HepG2 (cell line): Measurements from ENCODE around the gene TBXA2R. TPM values are rescaled to one million over a fixed set of nuclear protein-coding genes. Genes with fewer than 3 reads are reported as not detected.

Source experiments
- ATAC-seq: fragments of 200-7000 bp; cut with Tn5 transposase; 3 replicates; pipeline ENCODE4 v1.9.1; 2020; ENCODE audit warnings: mild to moderate bottlenecking, moderate library complexity
- BruUV-seq: library from RNA; stranded (reverse); fragments of 400-500 nt; replicated peaks from 2 replicates; lab custom pipeline; 2021; lab: Mats Ljungman, UMichigan
- CTCF ChIA-PET: fragments of 300-600 bp; formaldehyde crosslinking; extraction: SDS; loops from one replicate; lab custom pipeline; 2021; ENCODE audit warnings: low total read pairs, inconsistent platforms, low intra/inter-chr PET ratio; lab: Yijun Ruan, JAX
- POLR2A ChIA-PET: fragments of 350-600 bp; sonication (Branson Sonifier 250); formaldehyde crosslinking; loops from one replicate; lab custom pipeline; 2020; ENCODE audit warnings: antibody characterized with exemption, inconsistent platforms; lab: Yijun Ruan, JAX
- DNase-seq: peaks from one replicate; pipeline ENCODE4 v3.0.0-alpha.2; 2015; ENCODE audit warnings: low spot score
- FAIRE-seq: peaks from 3 replicates; lab custom pipeline; 2011; peaks lifted over from hg19 to GRCh38; lab: Jason Lieb, UNC
- H2AFZ ChIP-seq: one replicate; pipeline ENCODE4 v1.6.1; 2011; ENCODE audit warnings: low read length, inconsistent platforms
- H3K27ac ChIP-seq: fragments of 300-600 bp; 3 replicates; pipeline ENCODE4 v1.8.0; 2011; ENCODE audit warnings: mixed run types, mild to moderate bottlenecking, mixed read lengths, low read length, inconsistent platforms; ENCODE audit not compliant: insufficient read depth; ENCODE audit errors: extremely low read length
- H3K27me3 ChIP-seq, 2 experiments: fragments of 200-600 bp in 1 of 2; 2 replicates in 1 of 2; 3 replicates in 1 of 2; pipeline versions ENCODE4 v1.6.0 to v1.8.0; 2011; ENCODE audit warnings: low read length in 2 of 2, mild to moderate bottlenecking in 2 of 2, moderate library complexity in 2 of 2, inconsistent platforms in 1 of 2; ENCODE audit not compliant: insufficient read depth in 2 of 2, control insufficient read depth in 1 of 2
- H3K36me3 ChIP-seq, 2 experiments: fragments of 200-600 bp in 1 of 2; replicated peaks in 1 of 2; 2 replicates in 1 of 2; 3 replicates in 1 of 2; pipeline versions ENCODE4 v1.5.1 to v1.8.0; 2011; ENCODE audit warnings: low read length in 2 of 2, inconsistent platforms in 1 of 2; ENCODE audit not compliant: insufficient read depth in 2 of 2, control insufficient read depth in 1 of 2
- H3K4me1 ChIP-seq: 2 replicates; pipeline ENCODE4 v1.5.1; 2012; ENCODE audit warnings: low read length, inconsistent platforms; ENCODE audit not compliant: insufficient read depth
- H3K4me2 ChIP-seq: 2 replicates; pipeline ENCODE4 v1.6.0; 2011; ENCODE audit warnings: low read depth, low read length, inconsistent platforms
- H3K4me3 ChIP-seq, 3 experiments: fragments of 200-600 bp in 1 of 3; sonication (generic), shearing (Covaris generic) in 1 of 3; replicated peaks in 1 of 3; 2 replicates each; pipeline ENCODE4 v1.5.1; 2011 to 2016; ENCODE audit warnings: low read length in 3 of 3, inconsistent platforms in 2 of 3, low read depth in 2 of 3, mild to moderate bottlenecking in 2 of 3, control low read depth in 1 of 3, mixed read lengths in 1 of 3; ENCODE audit not compliant: insufficient read depth in 1 of 3
- H3K79me2 ChIP-seq: one replicate; pipeline ENCODE4 v1.6.1; 2011; ENCODE audit warnings: low read length, inconsistent platforms; ENCODE audit not compliant: insufficient read depth
- H3K9ac ChIP-seq: 2 replicates; pipeline ENCODE4 v1.6.0; 2011; ENCODE audit warnings: mild to moderate bottlenecking, low read depth, low read length, inconsistent platforms; ENCODE audit not compliant: insufficient read depth
- H3K9me3 ChIP-seq: 2 replicates; pipeline ENCODE4 v1.5.1; 2012; ENCODE audit warnings: mild to moderate bottlenecking, low read length
- H4K20me1 ChIP-seq: 2 replicates; pipeline ENCODE4 v1.6.0; 2011; ENCODE audit warnings: inconsistent platforms, mild to moderate bottlenecking, low read length, moderate library complexity; ENCODE audit not compliant: insufficient read depth
- ELF3 ChIP-seq: IDR thresholded peaks from 2 replicates; pipeline ENCODE4 v1.6.1; 2016; ENCODE audit warnings: missing genetic modification reagents, missing compliant biosample characterization
- HNF4G ChIP-seq, 2 experiments: sonication (generic) in 1 of 2; formaldehyde crosslinking in 1 of 2; IDR thresholded peaks; 2 replicates each; pipeline versions ENCODE4 v1.4.0 to v1.6.1; 2011 to 2020; ENCODE audit warnings: borderline replicate concordance in 2 of 2, low read depth in 2 of 2, mild to moderate bottlenecking in 2 of 2, low read length in 1 of 2, missing genetic modification reagents in 1 of 2, moderate library complexity in 1 of 2
- RARA ChIP-seq: IDR thresholded peaks from 2 replicates; pipeline ENCODE4 v1.6.1; 2016; ENCODE audit warnings: missing genetic modification reagents, missing compliant biosample characterization
- SMAD9 ChIP-seq: sonication (generic); formaldehyde crosslinking; IDR thresholded peaks from 2 replicates; pipeline ENCODE4 v1.5.1; 2020; ENCODE audit warnings: mild to moderate bottlenecking, missing genetic modification reagents
- U2AF1 ChIP-seq: fragments of 200-400 bp; formaldehyde crosslinking; optimal IDR thresholded peaks from 2 replicates; pipeline ENCODE3; 2017; ENCODE audit warnings: mild to moderate bottlenecking, low read depth, low read length
- ZNF329 ChIP-seq: sonication (generic); formaldehyde crosslinking; IDR thresholded peaks from 2 replicates; pipeline ENCODE4 v1.9.0; 2021; ENCODE audit warnings: low read depth, mild to moderate bottlenecking, missing genetic modification reagents
- ZNF549 ChIP-seq: sonication (generic); formaldehyde crosslinking; IDR thresholded peaks from 2 replicates; pipeline ENCODE4 v1.5.0; 2020; ENCODE audit warnings: missing genetic modification reagents
- ZNF609 ChIP-seq: sonication (generic); formaldehyde crosslinking; IDR thresholded peaks from 2 replicates; pipeline ENCODE4 v1.4.0; 2020; ENCODE audit warnings: mild to moderate bottlenecking, missing genetic modification reagents, borderline replicate concordance
- ZNF83 ChIP-seq: sonication (generic); formaldehyde crosslinking; IDR thresholded peaks from 2 replicates; pipeline ENCODE4 v1.4.0; 2020; ENCODE audit warnings: missing genetic modification reagents, mild to moderate bottlenecking, borderline replicate concordance
- WGBS: methylation state at CpG from one replicate; pipeline ENCODE4 v1.1.6; 2017; ENCODE audit warnings: low lambda C conversion rate; 5-methylcytosine and 5-hydroxymethylcytosine counted together
- in situ Hi-C: cut with HindIII; loops from 2 replicates; pipeline ENCODE4 v1.10.0; 2017; ENCODE audit warnings: low pct_unique_long_range_greater_than_20kb; ENCODE audit not compliant: extremely low pct_ligation_motif_present
- intact Hi-C: fragments of 100-400 bp; cut with micrococcal nuclease; formaldehyde crosslinking; loops from one replicate; pipeline ENCODE4 v1.10.0; 2022; ENCODE audit not compliant: unreplicated experiment
- polyA plus RNA-seq, 8 experiments: library from polyadenylated mRNA; depleted of rRNA in 3 of 8; stranded (reverse) in 7 of 8; unstranded in 1 of 8; fragments of >200 nt; fragmentation: Illumina TruSeq in 4 of 8; extraction: Trizol in 4 of 8; gene quantifications; 2 replicates each; pipeline versions ENCODE4 v1.2.1 to v1.2.3, GENCODE V29; 2011 to 2016; ENCODE audit warnings: low read depth in 4 of 8, missing spikeins in 1 of 8, mixed read lengths in 1 of 8; ENCODE audit not compliant: insufficient read depth in 1 of 8
- total RNA-seq, 5 experiments: library from RNA; depleted of rRNA; stranded (reverse); fragments of >200 nt; fragmentation: Illumina TruSeq; extraction: Trizol; gene quantifications; 2 replicates each; pipeline ENCODE4 v1.2.3, GENCODE V29; 2016; ENCODE audit warnings: low read depth in 1 of 5
- TF ChIP-seq, protein P1 (sequence below): sonication (generic); formaldehyde crosslinking; IDR thresholded peaks from 2 replicates; pipeline ENCODE4 v1.5.0; 2020; ENCODE audit warnings: missing genetic modification reagents
- TF ChIP-seq, protein P2 (sequence below): sonication (generic); formaldehyde crosslinking; IDR thresholded peaks from 2 replicates; pipeline ENCODE4 v1.4.0; 2020; ENCODE audit warnings: mild to moderate bottlenecking, missing genetic modification reagents, borderline replicate concordance

Gene TBXA2R
- total and polyA plus RNA-seq, 2 of the 13 experiments (the other 11 are each of a cell fraction or from before 2014, with no cell fraction given), result 0.09 TPM; not detected in 1

- TF ChIP-seq, protein P1, sequence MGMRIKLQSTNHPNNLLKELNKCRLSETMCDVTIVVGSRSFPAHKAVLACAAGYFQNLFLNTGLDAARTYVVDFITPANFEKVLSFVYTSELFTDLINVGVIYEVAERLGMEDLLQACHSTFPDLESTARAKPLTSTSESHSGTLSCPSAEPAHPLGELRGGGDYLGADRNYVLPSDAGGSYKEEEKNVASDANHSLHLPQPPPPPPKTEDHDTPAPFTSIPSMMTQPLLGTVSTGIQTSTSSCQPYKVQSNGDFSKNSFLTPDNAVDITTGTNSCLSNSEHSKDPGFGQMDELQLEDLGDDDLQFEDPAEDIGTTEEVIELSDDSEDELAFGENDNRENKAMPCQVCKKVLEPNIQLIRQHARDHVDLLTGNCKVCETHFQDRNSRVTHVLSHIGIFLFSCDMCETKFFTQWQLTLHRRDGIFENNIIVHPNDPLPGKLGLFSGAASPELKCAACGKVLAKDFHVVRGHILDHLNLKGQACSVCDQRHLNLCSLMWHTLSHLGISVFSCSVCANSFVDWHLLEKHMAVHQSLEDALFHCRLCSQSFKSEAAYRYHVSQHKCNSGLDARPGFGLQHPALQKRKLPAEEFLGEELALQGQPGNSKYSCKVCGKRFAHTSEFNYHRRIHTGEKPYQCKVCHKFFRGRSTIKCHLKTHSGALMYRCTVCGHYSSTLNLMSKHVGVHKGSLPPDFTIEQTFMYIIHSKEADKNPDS (CRISPR knock-in tag), result no peak
- TF ChIP-seq ELF3 (CRISPR knock-in tag) (no peak), ZNF329 (CRISPR knock-in tag) (no peak), ZNF83 (CRISPR knock-in tag) (no peak), HNF4G (IDR thresholded peaks at IDR 0.05; ENCODE audit: borderline replicate concordance, low read depth, low read length) (no peak), HNF4G (CRISPR knock-in tag; IDR thresholded peaks at IDR 0.05; ENCODE audit: borderline replicate concordance, low read depth) (no peak)
- TF ChIP-seq, protein P2, sequence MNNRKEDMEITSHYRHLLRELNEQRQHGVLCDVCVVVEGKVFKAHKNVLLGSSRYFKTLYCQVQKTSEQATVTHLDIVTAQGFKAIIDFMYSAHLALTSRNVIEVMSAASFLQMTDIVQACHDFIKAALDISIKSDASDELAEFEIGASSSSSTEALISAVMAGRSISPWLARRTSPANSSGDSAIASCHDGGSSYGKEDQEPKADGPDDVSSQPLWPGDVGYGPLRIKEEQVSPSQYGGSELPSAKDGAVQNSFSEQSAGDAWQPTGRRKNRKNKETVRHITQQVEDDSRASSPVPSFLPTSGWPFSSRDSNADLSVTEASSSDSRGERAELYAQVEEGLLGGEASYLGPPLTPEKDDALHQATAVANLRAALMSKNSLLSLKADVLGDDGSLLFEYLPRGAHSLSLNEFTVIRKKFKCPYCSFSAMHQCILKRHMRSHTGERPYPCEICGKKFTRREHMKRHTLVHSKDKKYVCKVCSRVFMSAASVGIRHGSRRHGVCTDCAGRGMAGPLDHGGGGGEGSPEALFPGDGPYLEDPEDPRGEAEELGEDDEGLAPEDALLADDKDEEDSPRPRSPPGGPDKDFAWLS (CRISPR knock-in tag), result no peak
These were observed 26.9 kb upstream of the TBXA2R start (continued) for GRCh38 chr19:3633559-3633988.

DNA sequence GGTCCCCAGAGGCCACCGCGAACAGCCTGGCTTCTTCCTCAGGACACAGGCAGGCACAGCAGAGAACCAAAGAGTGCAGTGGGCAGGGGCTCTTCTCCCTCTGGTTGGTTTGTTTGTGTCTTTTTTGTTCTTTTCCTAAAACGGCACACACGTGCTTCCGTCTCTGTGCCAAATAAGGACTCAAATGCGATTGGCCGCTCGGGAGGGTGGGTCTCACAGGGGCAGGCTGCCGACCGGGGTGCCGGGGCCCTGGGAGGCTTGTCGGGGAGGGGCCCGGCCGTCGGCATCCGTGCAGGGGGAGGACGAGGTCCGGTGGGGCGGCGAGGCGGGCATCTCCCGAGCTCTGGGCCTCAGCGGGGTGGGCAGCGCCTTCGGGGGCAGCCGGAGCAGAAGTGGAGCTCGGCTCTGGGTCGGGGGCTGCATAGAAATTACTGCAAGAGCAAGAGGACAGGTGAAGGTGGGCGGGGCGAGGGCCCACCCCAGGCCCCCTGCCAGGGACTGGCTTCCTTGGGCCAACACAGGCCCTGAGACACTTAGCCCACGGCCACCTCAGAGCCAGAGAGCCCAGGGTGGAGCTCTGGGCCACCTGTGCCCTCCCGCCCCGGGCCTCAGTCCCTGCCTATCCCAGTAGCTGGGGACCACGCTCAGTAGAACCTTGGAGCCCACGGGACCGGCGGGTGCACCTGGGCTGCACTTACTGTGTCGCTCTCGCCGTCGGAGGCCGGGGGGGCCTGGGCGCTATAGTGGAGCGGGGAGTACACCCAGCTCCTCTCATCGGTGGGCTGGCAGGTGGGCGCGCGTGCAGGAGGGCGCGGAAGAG, 26.3 kb upstream of the TBXA2R start:
- no peak for DNase-seq
- H2AFZ ChIP-seq, result no peak overlapping the region
- CTCF ChIA-PET, result no interaction called here
- ATAC-seq, result no peak
- no peak overlapping the region for H3K4me3 ChIP-seq
- 0 out of 5 replicates have a peak, but pooled peaks cover 0 to 4% of the 10 kb centered on the region in 2 experiments for H3K36me3 ChIP-seq
- H3K27me3 ChIP-seq, result no peaks in the 10 kb centered on the region
- H3K4me2 ChIP-seq, result no peak overlapping the region
- no peaks in the 10 kb centered on the region for H3K4me1 ChIP-seq
- H3K9ac ChIP-seq, result no peak overlapping the region
- POLR2A ChIA-PET, result no interaction called here
- H4K20me1 ChIP-seq, result no peaks in the 10 kb centered on the region
- 96% methylated on average over 45 of the region's 50 CpGs for WGBS
- no peaks in the 10 kb centered on the region for H3K9me3 ChIP-seq
- no peak for FAIRE-seq
- H3K79me2 ChIP-seq, result no peaks in the 10 kb centered on the region
- no TSS peak for BruUV-seq
- intact Hi-C loops, result no loop called here
- in situ Hi-C loops, result no loop called here
- no peak overlapping the region for H3K27ac ChIP-seq
- TF ChIP-seq ZNF549 (no peak), RARA (CRISPR knock-in tag) (no peak), U2AF1 (no peak), ZNF609 (CRISPR knock-in tag) (no peak), SMAD9 (CRISPR knock-in tag) (no peak)
